ENCODE data around the gene ACOT7. TPM values are rescaled to one million over a fixed set of nuclear protein-coding genes. Genes with fewer than 3 reads are reported as not detected.
A peak's percentile ranks its signal among the peaks of the same experiment; 100 is the strongest.

The ACOT7 gene
- total and polyA plus RNA-seq, 11 donors: 5.7 to 38.9 (median 12.6) TPM

DNA sequence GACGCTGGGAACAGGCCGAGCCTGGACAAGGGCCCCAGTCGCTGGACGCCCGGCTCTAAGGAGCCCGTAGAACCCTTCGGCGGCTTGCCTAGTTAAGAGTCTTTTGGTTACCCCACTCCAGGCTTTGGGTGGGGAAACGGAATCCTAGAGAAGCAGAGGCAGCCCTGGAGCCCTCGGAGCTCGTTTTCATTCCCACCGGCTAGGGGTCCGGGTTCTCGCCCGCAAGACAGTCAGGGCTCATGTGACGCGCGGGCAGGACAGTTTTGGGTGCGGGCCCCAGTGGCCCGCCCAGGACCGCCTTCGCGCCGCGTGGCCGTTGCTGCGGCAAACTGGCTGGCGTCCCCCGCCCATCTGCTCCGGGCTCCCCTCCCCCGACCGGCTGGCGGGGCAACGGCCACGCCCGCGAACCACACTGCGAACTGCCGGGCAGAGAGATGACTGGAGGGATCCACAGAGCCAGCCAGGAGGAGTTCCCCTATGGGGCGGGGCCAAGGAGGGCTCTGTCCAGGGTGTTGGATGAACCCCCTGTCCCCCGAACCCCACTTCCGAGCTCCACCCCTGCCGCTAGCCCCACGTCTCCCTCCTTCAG lies 27.0 kb upstream of the ACOT7 start:
- Histone ChIP-seq H3K27ac (no peak overlapping the region), H3K27me3 (peaks cover 71 to 100% (median 93%) of the 10 kb centered on the region in 9 donors), H3K9me3 (no peaks in the 10 kb centered on the region), H3K4me3 (peak overlapping the region in 9 of 12 donors; percentile 14 to 55 (median 42)), H3K36me3 (no peaks in the 10 kb centered on the region), H3K4me1 (peaks cover 8 to 50% (median 37%) of the 10 kb centered on the region in 12 donors)
- 15 to 20% (median 17%) methylated on average over 41 to 44 of the region's 44 CpGs for WGBS, 4 donors
- ATAC-seq: no peak
- no peak for DNase-seq
- TF ChIP-seq, protein P1, sequence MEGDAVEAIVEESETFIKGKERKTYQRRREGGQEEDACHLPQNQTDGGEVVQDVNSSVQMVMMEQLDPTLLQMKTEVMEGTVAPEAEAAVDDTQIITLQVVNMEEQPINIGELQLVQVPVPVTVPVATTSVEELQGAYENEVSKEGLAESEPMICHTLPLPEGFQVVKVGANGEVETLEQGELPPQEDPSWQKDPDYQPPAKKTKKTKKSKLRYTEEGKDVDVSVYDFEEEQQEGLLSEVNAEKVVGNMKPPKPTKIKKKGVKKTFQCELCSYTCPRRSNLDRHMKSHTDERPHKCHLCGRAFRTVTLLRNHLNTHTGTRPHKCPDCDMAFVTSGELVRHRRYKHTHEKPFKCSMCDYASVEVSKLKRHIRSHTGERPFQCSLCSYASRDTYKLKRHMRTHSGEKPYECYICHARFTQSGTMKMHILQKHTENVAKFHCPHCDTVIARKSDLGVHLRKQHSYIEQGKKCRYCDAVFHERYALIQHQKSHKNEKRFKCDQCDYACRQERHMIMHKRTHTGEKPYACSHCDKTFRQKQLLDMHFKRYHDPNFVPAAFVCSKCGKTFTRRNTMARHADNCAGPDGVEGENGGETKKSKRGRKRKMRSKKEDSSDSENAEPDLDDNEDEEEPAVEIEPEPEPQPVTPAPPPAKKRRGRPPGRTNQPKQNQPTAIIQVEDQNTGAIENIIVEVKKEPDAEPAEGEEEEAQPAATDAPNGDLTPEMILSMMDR (IDR thresholded peaks at IDR 0.05): no peak
- no peak for TF ChIP-seq POLR2A (IDR thresholded peaks at IDR 0.05)
- intact Hi-C loops (cut with DNase I): no loop called here

- no peaks in the 10 kb centered on the region for H3K9me3 ChIP-seq
- WGBS, 4 donors: 1 to 2% (median 1%) methylated on average over 32 to 62 of the region's 62 CpGs
- peaks cover 68 to 100% (median 93%) of the 10 kb centered on the region in 9 donors for H3K27me3 ChIP-seq
- DNase-seq: no peak
- ATAC-seq: peak in 3 of 4 donors; percentile 33 to 46 (median 39)
- no peaks in the 10 kb centered on the region for H3K36me3 ChIP-seq
- peaks cover 5 to 46% (median 37%) of the 10 kb centered on the region in 12 donors for H3K4me1 ChIP-seq
- H3K4me3 ChIP-seq: peak within 1 kb of the TSS; percentile 16 to 55 (median 42)
- intact Hi-C loops (cut with DNase I): no loop called here
- no peak for TF ChIP-seq POLR2A (IDR thresholded peaks at IDR 0.05)
- TF ChIP-seq, protein P1 (IDR thresholded peaks at IDR 0.05): no peak
- H3K27ac ChIP-seq: no peak within 1 kb of the TSS
These were observed 26.4 kb upstream of the ACOT7 start, which contains the start of gene HES2 for GRCh38 chr1:6419804-6420453. TSS of gene HES2 (minus strand) at chr1:6419919. CDS start at chr1:6419820, 99 bp downstream.

- 0 to 3% (median 3%) methylated on average over 13 to 48 of the region's 48 CpGs for WGBS, 4 donors
- Histone ChIP-seq H3K9me3 (no peaks in the 10 kb centered on the region), H3K27ac (no peak overlapping the region), H3K27me3 (peaks cover 68 to 100% (median 93%) of the 10 kb centered on the region in 9 donors), H3K4me1 (peaks cover 2 to 41% (median 36%) of the 10 kb centered on the region in 12 donors), H3K36me3 (no peaks in the 10 kb centered on the region), H3K4me3 (peak overlapping the region; percentile 14 to 55 (median 42))
- no peak for TF ChIP-seq POLR2A (IDR thresholded peaks at IDR 0.05)
- TF ChIP-seq, protein P1 (IDR thresholded peaks at IDR 0.05): no peak
- no peak for DNase-seq
- no peak for ATAC-seq
- intact Hi-C loops (cut with DNase I): no loop called here
These were observed 25.8 kb upstream of the ACOT7 start for GRCh38 chr1:6419397-6419803.

GRCh38 chr1:6418668-6419396 lies 25.3 kb upstream of the ACOT7 start:
- DNase-seq: no peak
- WGBS, 4 donors: 7 to 12% (median 8%) methylated on average over 18 to 69 of the region's 69 CpGs
- TF ChIP-seq POLR2A (IDR thresholded peaks at IDR 0.05): no peak
- TF ChIP-seq, protein P1 (IDR thresholded peaks at IDR 0.05): no peak
- H3K4me3 ChIP-seq: peak overlapping the region in 8 of 12 donors; percentile 16 to 55 (median 42)
- peaks cover 63 to 100% (median 93%) of the 10 kb centered on the region in 9 donors for H3K27me3 ChIP-seq
- no peak for ATAC-seq
- H3K36me3 ChIP-seq: no peaks in the 10 kb centered on the region
- intact Hi-C loops (cut with DNase I): no loop called here
- no peaks in the 10 kb centered on the region for H3K9me3 ChIP-seq
- no peak overlapping the region for H3K27ac ChIP-seq
- H3K4me1 ChIP-seq: peaks cover 2 to 38% (median 30%) of the 10 kb centered on the region in 12 donors
